HepG2 (cell line): ENCODE results near the gene BRAF. TPM values are rescaled to one million over a fixed set of nuclear protein-coding genes. Genes with fewer than 3 reads are reported as not detected.

Source experiments
- ATAC-seq: fragments of 200-7000 bp; cut with Tn5 transposase; 3 replicates; pipeline ENCODE4 v1.9.1; 2020; ENCODE audit warnings: mild to moderate bottlenecking, moderate library complexity
- BruUV-seq: library from RNA; stranded (reverse); fragments of 400-500 nt; replicated peaks from 2 replicates; lab custom pipeline; 2021; lab: Mats Ljungman, UMichigan
- CTCF ChIA-PET: fragments of 300-600 bp; formaldehyde crosslinking; extraction: SDS; loops from one replicate; lab custom pipeline; 2021; ENCODE audit warnings: low total read pairs, inconsistent platforms, low intra/inter-chr PET ratio; lab: Yijun Ruan, JAX
- POLR2A ChIA-PET: fragments of 350-600 bp; sonication (Branson Sonifier 250); formaldehyde crosslinking; loops from one replicate; lab custom pipeline; 2020; ENCODE audit warnings: antibody characterized with exemption, inconsistent platforms; lab: Yijun Ruan, JAX
- DNase-seq: peaks from one replicate; pipeline ENCODE4 v3.0.0-alpha.2; 2015; ENCODE audit warnings: low spot score
- FAIRE-seq: peaks from 3 replicates; lab custom pipeline; 2011; peaks lifted over from hg19 to GRCh38; lab: Jason Lieb, UNC
- H2AFZ ChIP-seq: one replicate; pipeline ENCODE4 v1.6.1; 2011; ENCODE audit warnings: low read length, inconsistent platforms
- H3K27ac ChIP-seq: fragments of 300-600 bp; 3 replicates; pipeline ENCODE4 v1.8.0; 2011; ENCODE audit warnings: mixed run types, mild to moderate bottlenecking, mixed read lengths, low read length, inconsistent platforms; ENCODE audit not compliant: insufficient read depth; ENCODE audit errors: extremely low read length
- H3K27me3 ChIP-seq, 2 experiments: fragments of 200-600 bp in 1 of 2; 2 replicates in 1 of 2; 3 replicates in 1 of 2; pipeline versions ENCODE4 v1.6.0 to v1.8.0; 2011; ENCODE audit warnings: low read length in 2 of 2, mild to moderate bottlenecking in 2 of 2, moderate library complexity in 2 of 2, inconsistent platforms in 1 of 2; ENCODE audit not compliant: insufficient read depth in 2 of 2, control insufficient read depth in 1 of 2
- H3K36me3 ChIP-seq, 2 experiments: fragments of 200-600 bp in 1 of 2; replicated peaks in 1 of 2; 2 replicates in 1 of 2; 3 replicates in 1 of 2; pipeline versions ENCODE4 v1.5.1 to v1.8.0; 2011; ENCODE audit warnings: low read length in 2 of 2, inconsistent platforms in 1 of 2; ENCODE audit not compliant: insufficient read depth in 2 of 2, control insufficient read depth in 1 of 2
- H3K4me1 ChIP-seq: 2 replicates; pipeline ENCODE4 v1.5.1; 2012; ENCODE audit warnings: low read length, inconsistent platforms; ENCODE audit not compliant: insufficient read depth
- H3K4me2 ChIP-seq: 2 replicates; pipeline ENCODE4 v1.6.0; 2011; ENCODE audit warnings: low read depth, low read length, inconsistent platforms
- H3K4me3 ChIP-seq, 3 experiments: fragments of 200-600 bp in 1 of 3; sonication (generic), shearing (Covaris generic) in 1 of 3; replicated peaks in 1 of 3; 2 replicates each; pipeline ENCODE4 v1.5.1; 2011 to 2016; ENCODE audit warnings: low read length in 3 of 3, inconsistent platforms in 2 of 3, low read depth in 2 of 3, mild to moderate bottlenecking in 2 of 3, control low read depth in 1 of 3, mixed read lengths in 1 of 3; ENCODE audit not compliant: insufficient read depth in 1 of 3
- H3K79me2 ChIP-seq: one replicate; pipeline ENCODE4 v1.6.1; 2011; ENCODE audit warnings: low read length, inconsistent platforms; ENCODE audit not compliant: insufficient read depth
- H3K9ac ChIP-seq: 2 replicates; pipeline ENCODE4 v1.6.0; 2011; ENCODE audit warnings: mild to moderate bottlenecking, low read depth, low read length, inconsistent platforms; ENCODE audit not compliant: insufficient read depth
- H3K9me3 ChIP-seq: 2 replicates; pipeline ENCODE4 v1.5.1; 2012; ENCODE audit warnings: mild to moderate bottlenecking, low read length
- H4K20me1 ChIP-seq: 2 replicates; pipeline ENCODE4 v1.6.0; 2011; ENCODE audit warnings: inconsistent platforms, mild to moderate bottlenecking, low read length, moderate library complexity; ENCODE audit not compliant: insufficient read depth
- CBFB ChIP-seq: sonication (generic); formaldehyde crosslinking; IDR thresholded peaks from 2 replicates; pipeline ENCODE4 v1.4.0; 2020; ENCODE audit warnings: missing genetic modification reagents
- HNRNPH1 ChIP-seq: fragments of 200-400 bp; formaldehyde crosslinking; optimal IDR thresholded peaks from 2 replicates; pipeline ENCODE3; 2017; ENCODE audit warnings: mild to moderate bottlenecking, low read depth, low read length
- HOXA7 ChIP-seq: sonication (generic); formaldehyde crosslinking; IDR thresholded peaks from 2 replicates; pipeline ENCODE4 v1.8.1; 2022; ENCODE audit warnings: mild to moderate bottlenecking, missing genetic modification reagents, moderate library complexity
- MAFF ChIP-seq: IDR thresholded peaks from 2 replicates; pipeline ENCODE4 v1.6.1; 2011; ENCODE audit warnings: low read depth, low read length, improper control_type of control experiment
- MIXL1 ChIP-seq: IDR thresholded peaks from 2 replicates; pipeline ENCODE4 v1.6.1; 2016
- NR2F6 ChIP-seq, 2 experiments: IDR thresholded peaks; 2 replicates each; pipeline ENCODE4 v1.6.1; 2016; ENCODE audit warnings: antibody characterized with exemption in 1 of 2, mild to moderate bottlenecking in 1 of 2
- PRPF4 ChIP-seq: fragments of 200-400 bp; formaldehyde crosslinking; IDR thresholded peaks from 2 replicates; pipeline ENCODE4 v1.6.1; 2016; ENCODE audit warnings: low read length, low read depth; ENCODE audit not compliant: poor library complexity, severe bottlenecking
- SOX5 ChIP-seq: IDR thresholded peaks from 2 replicates; pipeline ENCODE4 v1.6.1; 2016; ENCODE audit warnings: borderline replicate concordance
- TRIM24 ChIP-seq: sonication (generic); formaldehyde crosslinking; IDR thresholded peaks from 2 replicates; pipeline ENCODE4 v1.8.0; 2022; ENCODE audit warnings: mild to moderate bottlenecking, missing genetic modification reagents
- ZFP41 ChIP-seq: sonication (generic); formaldehyde crosslinking; IDR thresholded peaks from 2 replicates; pipeline ENCODE4 v1.4.0; 2020; ENCODE audit warnings: mild to moderate bottlenecking, missing genetic modification reagents, borderline replicate concordance
- ZNF577 ChIP-seq: sonication (generic); formaldehyde crosslinking; IDR thresholded peaks from 2 replicates; pipeline ENCODE4 v1.4.0; 2020; ENCODE audit warnings: mild to moderate bottlenecking, low read depth, missing genetic modification reagents, borderline replicate concordance
- ZNF720 ChIP-seq: sonication (generic); formaldehyde crosslinking; IDR thresholded peaks from 2 replicates; pipeline ENCODE4 v1.4.0; 2020; ENCODE audit warnings: missing genetic modification reagents
- WGBS: methylation state at CpG from one replicate; pipeline ENCODE4 v1.1.6; 2017; ENCODE audit warnings: low lambda C conversion rate; 5-methylcytosine and 5-hydroxymethylcytosine counted together
- in situ Hi-C: cut with HindIII; loops from 2 replicates; pipeline ENCODE4 v1.10.0; 2017; ENCODE audit warnings: low pct_unique_long_range_greater_than_20kb; ENCODE audit not compliant: extremely low pct_ligation_motif_present
- intact Hi-C: fragments of 100-400 bp; cut with micrococcal nuclease; formaldehyde crosslinking; loops from one replicate; pipeline ENCODE4 v1.10.0; 2022; ENCODE audit not compliant: unreplicated experiment
- polyA plus RNA-seq, 8 experiments: library from polyadenylated mRNA; depleted of rRNA in 3 of 8; stranded (reverse) in 7 of 8; unstranded in 1 of 8; fragments of >200 nt; fragmentation: Illumina TruSeq in 4 of 8; extraction: Trizol in 4 of 8; gene quantifications; 2 replicates each; pipeline versions ENCODE4 v1.2.1 to v1.2.3, GENCODE V29; 2011 to 2016; ENCODE audit warnings: low read depth in 4 of 8, missing spikeins in 1 of 8, mixed read lengths in 1 of 8; ENCODE audit not compliant: insufficient read depth in 1 of 8
- total RNA-seq, 5 experiments: library from RNA; depleted of rRNA; stranded (reverse); fragments of >200 nt; fragmentation: Illumina TruSeq; extraction: Trizol; gene quantifications; 2 replicates each; pipeline ENCODE4 v1.2.3, GENCODE V29; 2016; ENCODE audit warnings: low read depth in 1 of 5
- TF ChIP-seq, protein P1 (sequence below): sonication (generic); formaldehyde crosslinking; IDR thresholded peaks from 2 replicates; pipeline ENCODE4 v1.5.0; 2020; ENCODE audit warnings: missing genetic modification reagents
- TF ChIP-seq, protein P2 (sequence below): IDR thresholded peaks from 2 replicates; pipeline ENCODE4 v1.6.1; 2016; ENCODE audit warnings: missing genetic modification reagents, missing compliant biosample characterization
- TF ChIP-seq, protein P3 (sequence below): sonication (generic); formaldehyde crosslinking; IDR thresholded peaks from 2 replicates; pipeline ENCODE4 v1.5.0; 2020; ENCODE audit warnings: missing genetic modification reagents

BRAF gene
- total and polyA plus RNA-seq, 2 of the 13 experiments (the other 11 are each of a cell fraction or from before 2014, with no cell fraction given), result 12.5 to 13.4 TPM

DNA sequence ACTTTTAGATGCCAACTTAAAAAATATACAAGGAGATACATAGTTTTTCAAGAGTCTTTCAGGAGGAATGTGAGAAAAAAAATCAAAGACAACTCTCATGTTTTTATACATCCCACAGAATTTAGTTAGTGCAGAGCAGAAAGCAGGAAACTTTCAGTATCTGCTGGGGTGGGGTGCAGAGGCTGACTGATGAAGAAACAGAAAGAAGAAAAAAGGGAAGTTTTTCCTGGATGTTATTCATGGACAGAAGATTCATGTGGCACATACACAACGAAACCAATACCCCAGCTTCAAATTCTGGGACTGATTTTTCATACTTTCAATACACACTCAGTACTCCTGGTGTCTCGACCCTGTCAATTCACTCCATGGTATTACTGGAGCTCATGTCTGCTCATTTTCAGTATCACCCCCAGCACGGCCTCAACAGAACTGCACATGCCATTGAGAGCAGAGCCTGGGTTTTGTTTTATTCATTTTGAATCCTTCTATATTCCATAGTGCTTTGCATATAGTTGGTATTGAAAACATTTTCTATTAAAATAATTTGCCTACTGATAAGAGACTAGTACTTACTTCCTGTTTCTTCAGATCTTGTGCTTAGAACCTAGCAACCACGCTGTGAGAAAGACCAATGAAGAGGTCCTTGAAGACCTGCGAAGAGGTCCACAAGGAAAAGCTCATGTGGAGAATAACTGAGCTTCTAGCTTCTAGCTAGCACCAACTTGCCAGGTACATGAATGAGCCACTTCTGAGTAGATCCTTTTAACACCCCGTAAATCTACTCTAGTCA is 179.3 kb downstream of the BRAF start:
- DNase-seq (no peak), FAIRE-seq (no peak), ATAC-seq (no peak)
- TF ChIP-seq ZFP41 (CRISPR knock-in tag), result no peak
- TF ChIP-seq ZNF720 (CRISPR knock-in tag), result no peak
- POLR2A ChIA-PET, result no interaction called here
- H3K79me2 ChIP-seq, result no peaks in the 10 kb centered on the region
- H3K4me3 ChIP-seq, result no peak overlapping the region
- H3K4me1 ChIP-seq, result peaks cover 21% of the 10 kb centered on the region
- CTCF ChIA-PET, result no interaction called here
- no peaks in the 10 kb centered on the region for H3K27me3 ChIP-seq
- BruUV-seq, result no TSS peak
- H3K4me2 ChIP-seq, result no peak overlapping the region
- no peak overlapping the region for H2AFZ ChIP-seq
- intact Hi-C loops, result no loop called here
- no peaks in the 10 kb centered on the region for H3K9me3 ChIP-seq
- in situ Hi-C loops, result no loop called here
- H3K9ac ChIP-seq, result no peak overlapping the region
- peaks cover 0 to 2% of the 10 kb centered on the region in 2 experiments; a peak in 3 of 5 replicates for H3K36me3 ChIP-seq
- H4K20me1 ChIP-seq, result no peaks in the 10 kb centered on the region
- H3K27ac ChIP-seq, result no peak overlapping the region
- WGBS, result 95% methylated on average over 6 of the region's 6 CpGs

DNA sequence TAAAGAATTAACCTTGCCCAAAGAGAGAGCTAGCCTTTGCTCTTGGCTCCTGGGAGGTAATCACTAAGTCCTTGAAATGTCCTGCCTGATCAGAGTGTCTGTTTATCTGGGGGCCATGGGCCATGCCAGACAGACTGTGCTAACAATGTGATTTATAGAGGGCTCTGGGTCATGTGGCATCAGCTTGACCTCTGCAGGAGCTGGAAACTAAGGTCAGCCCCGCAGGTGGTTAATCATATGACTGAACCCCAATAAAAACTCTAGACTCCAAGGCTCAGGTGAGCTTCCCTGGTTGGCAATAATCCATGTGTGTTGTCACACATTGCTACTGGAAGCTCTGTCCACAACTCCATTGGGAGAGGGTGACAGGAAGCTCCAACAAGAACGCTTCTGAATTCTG is 180.7 kb downstream of the BRAF start:
- DNase-seq (peak; percentile 58), FAIRE-seq (peak; percentile 87), ATAC-seq (peak; percentile 98)
- Histone ChIP-seq H3K4me3 (no peak overlapping the region), H3K27me3 (no peaks in the 10 kb centered on the region), H3K9ac (no peak overlapping the region), H3K27ac (peak overlapping the region; percentile 52), H3K79me2 (no peaks in the 10 kb centered on the region), H3K4me2 (peak overlapping the region; percentile 8; the same call in 1 of the 2 replicates), H2AFZ (no peak overlapping the region), H3K36me3 (peaks cover under 1 to 6% of the 10 kb centered on the region in 2 experiments; a peak in 3 of 5 replicates), H3K4me1 (peaks cover 13% of the 10 kb centered on the region), H3K9me3 (no peaks in the 10 kb centered on the region), H4K20me1 (no peaks in the 10 kb centered on the region)
- in situ Hi-C loops (no loop called here), intact Hi-C loops (no loop called here)
- no TSS peak for BruUV-seq
- POLR2A ChIA-PET, result interaction anchor here (1.2 kb wide), 1 partner anchor 180 kb away, joined by 3 read pairs; the partner anchor contains the start of gene BRAF
- 38% methylated on average over 2 of the region's 2 CpGs for whole genome bisulfite sequencing
- CTCF ChIA-PET, result no interaction called here
- no peak for TF ChIP-seq CBFB
- peak; percentile 71 for TF ChIP-seq MIXL1
- no peak for TF ChIP-seq TRIM24 (CRISPR knock-in tag)
- TF ChIP-seq, protein P1, sequence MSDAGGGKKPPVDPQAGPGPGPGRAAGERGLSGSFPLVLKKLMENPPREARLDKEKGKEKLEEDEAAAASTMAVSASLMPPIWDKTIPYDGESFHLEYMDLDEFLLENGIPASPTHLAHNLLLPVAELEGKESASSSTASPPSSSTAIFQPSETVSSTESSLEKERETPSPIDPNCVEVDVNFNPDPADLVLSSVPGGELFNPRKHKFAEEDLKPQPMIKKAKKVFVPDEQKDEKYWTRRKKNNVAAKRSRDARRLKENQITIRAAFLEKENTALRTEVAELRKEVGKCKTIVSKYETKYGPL (CRISPR knock-in tag), result no peak
- no peak for TF ChIP-seq ZNF577 (CRISPR knock-in tag)
- TF ChIP-seq, protein P2, sequence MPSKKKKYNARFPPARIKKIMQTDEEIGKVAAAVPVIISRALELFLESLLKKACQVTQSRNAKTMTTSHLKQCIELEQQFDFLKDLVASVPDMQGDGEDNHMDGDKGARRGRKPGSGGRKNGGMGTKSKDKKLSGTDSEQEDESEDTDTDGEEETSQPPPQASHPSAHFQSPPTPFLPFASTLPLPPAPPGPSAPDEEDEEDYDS, result no peak
- 0 out of 2 replicates have a peak, but pooled peaks have one; percentile 33 for TF ChIP-seq SOX5
- peak; percentile 91 for TF ChIP-seq NR2F6 (IDR thresholded peaks at IDR 0.05)
- TF ChIP-seq NR2F6 (CRISPR knock-in tag; IDR thresholded peaks at IDR 0.05), result peak; percentile 88
- TF ChIP-seq, protein P3, sequence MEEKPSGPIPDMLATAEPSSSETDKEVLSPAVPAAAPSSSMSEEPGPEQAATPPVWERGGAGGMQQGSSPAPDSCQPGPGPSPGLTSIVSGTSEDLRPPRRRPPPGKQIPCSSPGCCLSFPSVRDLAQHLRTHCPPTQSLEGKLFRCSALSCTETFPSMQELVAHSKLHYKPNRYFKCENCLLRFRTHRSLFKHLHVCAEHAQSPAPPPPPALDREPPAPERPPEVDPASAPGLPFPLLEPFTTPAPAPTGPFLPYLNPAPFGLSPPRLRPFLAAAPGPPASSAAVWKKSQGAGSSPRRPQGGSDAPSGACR (CRISPR knock-in tag), result no peak
- no peak for TF ChIP-seq HNRNPH1
- no peak for TF ChIP-seq PRPF4
- TF ChIP-seq MAFF, result no peak
- no peak for TF ChIP-seq HOXA7 (CRISPR knock-in tag)
